ENCODE data around the gene TMC5.
A peak's percentile ranks its signal among the peaks of the same experiment; 100 is the strongest.
"Not testable (repeated sequence)": the region's sequence is repeated elsewhere in the genome, so short reads cannot be mapped to it uniquely, and the experiment has no call there.

Gene TMC5

GRCh38 chr16:19417640-19418039 lies at the start of gene TMC5:
TSS of gene TMC5 (plus strand) at chr16:19417883. CDS start at chr16:19440039, 22,156 bp downstream.
- DNase-seq, result no peak

GRCh38 chr16:19372541-19372940 lies 45.1 kb upstream of the TMC5 start:
- DNase-seq, result not testable (repeated sequence)

GRCh38 chr16:19374402-19374801 lies 43.3 kb upstream of the TMC5 start:
- DNase-seq, result no peak

- peak; percentile 33 to 42 for DNase-seq
Measured at GRCh38 chr16:19375561-19376158, 42.0 kb upstream of the TMC5 start.

- no peak for DNase-seq
Measured at GRCh38 chr16:19377864-19378263, 39.8 kb upstream of the TMC5 start.

- no peak for DNase-seq
Measured at GRCh38 chr16:19378511-19378910, 39.2 kb upstream of the TMC5 start.

- DNase-seq, result no peak
Measured at GRCh38 chr16:19379838-19380237, 37.8 kb upstream of the TMC5 start.

- DNase-seq, result no peak
Measured at GRCh38 chr16:19380328-19380727, 37.4 kb upstream of the TMC5 start.

- no peak for DNase-seq
Measured at GRCh38 chr16:19382084-19382801, 35.4 kb upstream of the TMC5 start.

GRCh38 chr16:19382887-19383816 lies 34.5 kb upstream of the TMC5 start:
- DNase-seq, result no peak

GRCh38 chr16:19384656-19385055 lies 33.0 kb upstream of the TMC5 start:
- no peak for DNase-seq

GRCh38 chr16:19386525-19386924 lies 31.2 kb upstream of the TMC5 start:
- DNase-seq, result no peak

- DNase-seq, result peak; percentile 42 to 68
Measured at GRCh38 chr16:19389246-19389645, 28.4 kb upstream of the TMC5 start.

GRCh38 chr16:19391185-19391776 lies 26.4 kb upstream of the TMC5 start:
- DNase-seq, result not testable (repeated sequence)

- DNase-seq, result no peak
Measured at GRCh38 chr16:19392352-19392751, 25.3 kb upstream of the TMC5 start.

GRCh38 chr16:19393226-19394111 lies 24.2 kb upstream of the TMC5 start:
- DNase-seq, result no peak

GRCh38 chr16:19395646-19396267 lies 21.9 kb upstream of the TMC5 start:
- not testable (repeated sequence) for DNase-seq

- DNase-seq, result no peak
Measured at GRCh38 chr16:19396555-19397011, 21.1 kb upstream of the TMC5 start.

- DNase-seq, result not testable (repeated sequence)
Measured at GRCh38 chr16:19397373-19397772, 20.3 kb upstream of the TMC5 start.

GRCh38 chr16:19400711-19401110 lies 17.0 kb upstream of the TMC5 start:
- DNase-seq, result no peak

- no peak for DNase-seq
Measured at GRCh38 chr16:19406891-19407491, 10.7 kb upstream of the TMC5 start.

Data from stimulated activated CD4-positive, alpha-beta T cell treated with anti-CD3 and anti-CD28 coated beads, Interleukin-2, amount 100 ng/mL, for 24 hours (primary cell).